GM12891 (cell line): ENCODE measurements around the gene BRIP1.

ENCODE experiments used
- POLR2A ChIP-seq: IDR thresholded peaks from 2 replicates; pipeline ENCODE4 v1.6.1; 2011; ENCODE audit warnings: low read depth, low read length, control low read depth
- POLR2AphosphoS5 ChIP-seq: IDR thresholded peaks from 2 replicates; pipeline ENCODE4 v1.6.1; 2011; ENCODE audit warnings: low read depth, low read length, control low read depth
- SPI1 ChIP-seq: IDR thresholded peaks from 2 replicates; pipeline ENCODE4 v1.6.1; 2011; ENCODE audit warnings: low read depth, low read length, control low read depth

DNA sequence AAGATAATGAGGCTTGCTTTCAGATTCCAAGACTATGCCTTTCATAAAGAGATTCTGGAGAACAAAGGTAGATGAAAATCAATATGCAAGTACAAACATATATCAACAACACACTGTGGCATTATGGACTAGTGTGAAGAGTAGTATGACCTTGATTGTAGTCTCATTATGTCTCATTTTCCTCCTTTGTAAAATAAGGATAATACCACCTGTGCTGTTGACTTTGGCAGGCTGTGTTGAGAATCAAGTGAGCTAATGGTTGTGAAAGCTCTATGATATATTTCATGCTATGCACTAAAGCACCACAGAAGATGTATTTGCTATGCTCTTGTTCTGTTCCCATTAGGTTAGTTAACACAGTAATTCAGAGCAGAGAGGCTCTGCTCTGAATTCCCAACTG, 193.8 kb downstream of the BRIP1 start:
- TF ChIP-seq POLR2A, result no peak
- no peak for TF ChIP-seq POLR2AphosphoS5
- no peak for TF ChIP-seq SPI1
